ENCODE data around the gene CUBN. TPM values are rescaled to one million over a fixed set of nuclear protein-coding genes. Genes with fewer than 3 reads are reported as not detected.

Gene CUBN
- total RNA-seq, 2 donors from 2014 or later = 0.37 to 0.42 TPM

GRCh38 chr10:17058093-17058492 lies 71.5 kb downstream of the CUBN start:
- DNase-seq (no peak), ATAC-seq (no peak)
- intact Hi-C loops (cut with DNase I, micrococcal nuclease) = no loop called here

GRCh38 chr10:17056781-17057428 lies 72.7 kb downstream of the CUBN start:
- DNase-seq (no peak), ATAC-seq (no peak)
- intact Hi-C loops (cut with DNase I, micrococcal nuclease) = no loop called here

GRCh38 chr10:17053513-17053912 lies 76.1 kb downstream of the CUBN start:
- DNase-seq = no peak
- intact Hi-C loops (cut with DNase I, micrococcal nuclease) = no loop called here
- no peak for ATAC-seq

- no peak for ATAC-seq
- no peak for DNase-seq
- intact Hi-C loops (cut with DNase I, micrococcal nuclease) = no loop called here
These were observed 76.5 kb downstream of the CUBN start for GRCh38 chr10:17053061-17053460.

- intact Hi-C loops (cut with DNase I, micrococcal nuclease) = no loop called here
- ATAC-seq (no peak), DNase-seq (no peak)
These were observed 77.8 kb downstream of the CUBN start for GRCh38 chr10:17051851-17052250.

GRCh38 chr10:17049195-17049594 lies 80.4 kb downstream of the CUBN start:
- no peak for DNase-seq
- intact Hi-C loops (cut with DNase I, micrococcal nuclease) = no loop called here
- ATAC-seq = no peak

- DNase-seq (no peak), ATAC-seq (no peak)
- intact Hi-C loops (cut with DNase I, micrococcal nuclease) = no loop called here
These were observed 81.7 kb downstream of the CUBN start for GRCh38 chr10:17047908-17048307.

GRCh38 chr10:17046989-17047388 lies 82.6 kb downstream of the CUBN start:
- DNase-seq = no peak
- ATAC-seq = no peak
- intact Hi-C loops (cut with DNase I, micrococcal nuclease) = no loop called here

- intact Hi-C loops (cut with DNase I, micrococcal nuclease) = no loop called here
- ATAC-seq (no peak), DNase-seq (no peak)
These were observed 86.0 kb downstream of the CUBN start for GRCh38 chr10:17043586-17043985.

GRCh38 chr10:17041626-17042520 lies 87.7 kb downstream of the CUBN start:
- intact Hi-C loops (cut with DNase I, micrococcal nuclease) = no loop called here
- DNase-seq = no peak
- ATAC-seq = no peak

- intact Hi-C loops (cut with DNase I, micrococcal nuclease) = no loop called here
- ATAC-seq (no peak), DNase-seq (peak in 1 of 2 donors; percentile 35)
These were observed 91.0 kb downstream of the CUBN start for GRCh38 chr10:17038627-17039026.

- ATAC-seq (no peak), DNase-seq (no peak)
- intact Hi-C loops (cut with DNase I, micrococcal nuclease) = no loop called here
These were observed 91.7 kb downstream of the CUBN start for GRCh38 chr10:17037910-17038309.

- DNase-seq (no peak), ATAC-seq (peak; percentile 80)
- intact Hi-C loops (cut with DNase I, micrococcal nuclease) = no loop called here
These were observed 94.2 kb downstream of the CUBN start for GRCh38 chr10:17035446-17035845.

- no peak for ATAC-seq
- intact Hi-C loops (cut with DNase I, micrococcal nuclease) = no loop called here
- DNase-seq = no peak
These were observed 95.9 kb downstream of the CUBN start for GRCh38 chr10:17033529-17034260.

GRCh38 chr10:17031637-17032635 lies 97.7 kb downstream of the CUBN start:
- ATAC-seq = no peak
- DNase-seq = no peak
- intact Hi-C loops (cut with DNase I, micrococcal nuclease) = no loop called here

- intact Hi-C loops (cut with DNase I, micrococcal nuclease) = no loop called here
- DNase-seq (peak; percentile 43 to 53), ATAC-seq (peak; percentile 36)
These were observed 99.9 kb downstream of the CUBN start for GRCh38 chr10:17029581-17030271.

GRCh38 chr10:17029239-17029580 lies 100.4 kb downstream of the CUBN start:
- intact Hi-C loops (cut with DNase I, micrococcal nuclease) = no loop called here
- ATAC-seq (no peak), DNase-seq (no peak)

- no peak for ATAC-seq
- intact Hi-C loops (cut with DNase I, micrococcal nuclease) = no loop called here
- DNase-seq = no peak
These were observed 100.8 kb downstream of the CUBN start for GRCh38 chr10:17028798-17029197.

Data from left colon (tissue), 2 donors.